HepG2 (cell line): ENCODE results near the gene ZMYND8. TPM values are rescaled to one million over a fixed set of nuclear protein-coding genes. Genes with fewer than 3 reads are reported as not detected.

Experiments
- AGO2 ChIP-seq: fragments of 200-400 bp; formaldehyde crosslinking; optimal IDR thresholded peaks from 2 replicates; pipeline ENCODE3; 2017; ENCODE audit warnings: mild to moderate bottlenecking, low read depth, low read length, moderate library complexity
- ARNT ChIP-seq: fragments of 450-650 bp; IDR thresholded peaks from 2 replicates; pipeline ENCODE4 v1.6.1; 2017
- CTCF ChIP-seq: sonication (generic); formaldehyde crosslinking; IDR thresholded peaks from 2 replicates; pipeline ENCODE4 v1.5.0; 2020; ENCODE audit warnings: mild to moderate bottlenecking, missing genetic modification reagents, moderate library complexity
- IRX3 ChIP-seq: sonication (generic); formaldehyde crosslinking; IDR thresholded peaks from 2 replicates; pipeline ENCODE4 v1.8.1; 2023; ENCODE audit warnings: mild to moderate bottlenecking, low read depth, missing genetic modification reagents, borderline replicate concordance
- KAT7 ChIP-seq: IDR thresholded peaks from 2 replicates; pipeline ENCODE4 v1.6.1; 2018; ENCODE audit warnings: borderline replicate concordance, missing compliant biosample characterization
- MBD4 ChIP-seq: IDR thresholded peaks from 2 replicates; pipeline ENCODE4 v1.6.1; 2012; ENCODE audit warnings: low read length, inconsistent platforms, borderline replicate concordance
- NR1H2 ChIP-seq: sonication (generic); formaldehyde crosslinking; IDR thresholded peaks from 2 replicates; pipeline ENCODE4 v1.8.1; 2022; ENCODE audit warnings: low read depth, missing genetic modification reagents, borderline replicate concordance
- PRDM15 ChIP-seq: sonication (generic); formaldehyde crosslinking; IDR thresholded peaks from 2 replicates; pipeline ENCODE4 v1.4.0; 2020; ENCODE audit warnings: missing genetic modification reagents
- RAD21 ChIP-seq: fragments of 450-650 bp; formaldehyde crosslinking; IDR thresholded peaks from 2 replicates; pipeline ENCODE4 v1.5.0; 2020; ENCODE audit warnings: mild to moderate bottlenecking
- REST ChIP-seq, 2 experiments: IDR thresholded peaks; 2 replicates each; pipeline ENCODE4 v1.6.1; 2011 to 2012; ENCODE audit warnings: low read length in 2 of 2, borderline replicate concordance in 1 of 2, low read depth in 1 of 2, mild to moderate bottlenecking in 1 of 2, moderate library complexity in 1 of 2
- STAG1 ChIP-seq: sonication (generic); formaldehyde crosslinking; IDR thresholded peaks from 2 replicates; pipeline ENCODE4 v1.4.0; 2020; ENCODE audit warnings: missing genetic modification reagents
- TBP ChIP-seq: sonication (generic); formaldehyde crosslinking; IDR thresholded peaks from 2 replicates; pipeline ENCODE4 v1.5.0; 2020; ENCODE audit warnings: missing genetic modification reagents
- USF2 ChIP-seq, 2 experiments: sonication (generic) in 1 of 2; formaldehyde crosslinking in 1 of 2; IDR thresholded peaks; 2 replicates each; pipeline versions ENCODE4 v1.5.1 to v1.6.1; 2011 to 2020; ENCODE audit warnings: borderline replicate concordance in 1 of 2, low read depth in 1 of 2, low read length in 1 of 2, mild to moderate bottlenecking in 1 of 2, missing genetic modification reagents in 1 of 2, moderate library complexity in 1 of 2
- ZMAT3 ChIP-seq: sonication (generic); formaldehyde crosslinking; conservative IDR thresholded peaks from 2 replicates; pipeline ENCODE4 v1.7.0; 2021; ENCODE audit warnings: missing genetic modification reagents
- ZNF30 ChIP-seq: sonication (generic); formaldehyde crosslinking; IDR thresholded peaks from 2 replicates; pipeline ENCODE4 v1.5.0; 2020; ENCODE audit warnings: mild to moderate bottlenecking, missing genetic modification reagents
- ZNF34 ChIP-seq: sonication (generic); formaldehyde crosslinking; IDR thresholded peaks from 2 replicates; pipeline ENCODE4 v1.4.0; 2020; ENCODE audit warnings: mild to moderate bottlenecking, missing genetic modification reagents, borderline replicate concordance
- ZNF580 ChIP-seq: IDR thresholded peaks from 2 replicates; pipeline ENCODE4 v1.6.1; 2016; ENCODE audit warnings: low read depth, borderline replicate concordance
- ZNF782 ChIP-seq: sonication (generic); formaldehyde crosslinking; IDR thresholded peaks from 2 replicates; pipeline ENCODE4 v1.4.0; 2020; ENCODE audit warnings: missing genetic modification reagents, mild to moderate bottlenecking, borderline replicate concordance
- ZNF816 ChIP-seq: sonication (generic); formaldehyde crosslinking; IDR thresholded peaks from 2 replicates; pipeline ENCODE4 v1.8.0; 2022; ENCODE audit warnings: missing genetic modification reagents, mild to moderate bottlenecking, borderline replicate concordance
- polyA plus RNA-seq, 8 experiments: library from polyadenylated mRNA; depleted of rRNA in 3 of 8; stranded (reverse) in 7 of 8; unstranded in 1 of 8; fragments of >200 nt; fragmentation: Illumina TruSeq in 4 of 8; extraction: Trizol in 4 of 8; gene quantifications; 2 replicates each; pipeline versions ENCODE4 v1.2.1 to v1.2.3, GENCODE V29; 2011 to 2016; ENCODE audit warnings: low read depth in 4 of 8, missing spikeins in 1 of 8, mixed read lengths in 1 of 8; ENCODE audit not compliant: insufficient read depth in 1 of 8
- total RNA-seq, 5 experiments: library from RNA; depleted of rRNA; stranded (reverse); fragments of >200 nt; fragmentation: Illumina TruSeq; extraction: Trizol; gene quantifications; 2 replicates each; pipeline ENCODE4 v1.2.3, GENCODE V29; 2016; ENCODE audit warnings: low read depth in 1 of 5

ZMYND8 gene
- total and polyA plus RNA-seq, 2 of the 13 experiments (the other 11 are each of a cell fraction or from before 2014, with no cell fraction given) = 53.9 to 84.7 TPM

GRCh38 chr20:47220161-47220582 is 136.3 kb downstream of the ZMYND8 start (continued):
- TF ChIP-seq ZNF816 (CRISPR knock-in tag) (no peak), NR1H2 (CRISPR knock-in tag) (no peak), ZNF34 (CRISPR knock-in tag) (no peak), ZMAT3 (CRISPR knock-in tag) (no peak), TBP (CRISPR knock-in tag) (no peak), AGO2 (peak; percentile 59), ZNF580 (CRISPR knock-in tag) (no peak), REST (IDR thresholded peaks at IDR 0.05; ENCODE audit: borderline replicate concordance in 1 of 2, low read depth in 1 of 2, low read length in 2 of 2) (no peak), ZNF30 (CRISPR knock-in tag) (no peak), PRDM15 (CRISPR knock-in tag) (no peak), MBD4 (no peak), STAG1 (peak; percentile 57), USF2 (IDR thresholded peaks at IDR 0.05; ENCODE audit: low read depth, low read length) (no peak), USF2 (CRISPR knock-in tag; IDR thresholded peaks at IDR 0.05; ENCODE audit: borderline replicate concordance) (no peak), RAD21 (peak; percentile 42; the same call in 1 of the 2 replicates), CTCF (peak; percentile 71), IRX3 (CRISPR knock-in tag) (no peak), KAT7 (CRISPR knock-in tag) (no peak), ZNF782 (CRISPR knock-in tag) (no peak), ARNT (no peak)
